Fibroblast of villous mesenchyme (primary cell): ENCODE results near the gene TRIM26. TPM values are rescaled to one million over a fixed set of nuclear protein-coding genes. Genes with fewer than 3 reads are reported as not detected.

Experiments used
- DNase-seq: peaks from one replicate; pipeline ENCODE4 v3.0.0-alpha.2; 2010; ENCODE audit warnings: low read depth
- H3K4me3 ChIP-seq: 2 replicates; pipeline ENCODE4 v1.5.1; 2011; ENCODE audit warnings: low read depth, mild to moderate bottlenecking, low read length
- CTCF ChIP-seq: IDR thresholded peaks from 2 replicates; pipeline ENCODE4 v1.5.1; 2012; ENCODE audit warnings: low read depth, mild to moderate bottlenecking, low read length; ENCODE audit not compliant: insufficient read depth
- total RNA-seq: library from RNA; depleted of rRNA; stranded (reverse); fragments of >200 nt; gene quantifications from 2 replicates; pipeline ENCODE4 v1.2.3, GENCODE V29; 2012

TRIM26 gene
- total RNA-seq, 1 donor, result 21.2 TPM

- no peak for TF ChIP-seq CTCF
- DNase-seq, result no peak
- H3K4me3 ChIP-seq, result no peak overlapping the region
Observed at GRCh38 chr6:30198166-30199084, 14.8 kb downstream of the TRIM26 start.

- no peak for TF ChIP-seq CTCF
- no peak overlapping the region for H3K4me3 ChIP-seq
- DNase-seq, result no peak
Observed at GRCh38 chr6:30196376-30196775, 16.8 kb downstream of the TRIM26 start.

- no peak for DNase-seq
- H3K4me3 ChIP-seq, result no peak overlapping the region
- TF ChIP-seq CTCF, result no peak
Observed at GRCh38 chr6:30195951-30196350, 17.3 kb downstream of the TRIM26 start.

GRCh38 chr6:30194797-30195690 is 18.2 kb downstream of the TRIM26 start:
- DNase-seq, result no peak
- no peak overlapping the region for H3K4me3 ChIP-seq
- no peak for TF ChIP-seq CTCF

- no peak overlapping the region for H3K4me3 ChIP-seq
- DNase-seq, result no peak
- TF ChIP-seq CTCF, result no peak
Observed at GRCh38 chr6:30192076-30192475, 21.1 kb downstream of the TRIM26 start.

- TF ChIP-seq CTCF, result no peak
- DNase-seq, result no peak
- H3K4me3 ChIP-seq, result no peak overlapping the region
Observed at GRCh38 chr6:30188541-30188940, 24.7 kb downstream of the TRIM26 start.
